ENCODE data around the gene CASD1. TPM values are rescaled to one million over a fixed set of nuclear protein-coding genes. Genes with fewer than 3 reads are reported as not detected.

Gene CASD1
- total and polyA plus RNA-seq, 2 experiments from 2014 or later = 15.5 to 38.1 TPM

GRCh38 chr7:94483843-94484242 is 25.8 kb upstream of the CASD1 start:
- Histone ChIP-seq H2AFZ (no peak overlapping the region), H3K4me3 (no peak overlapping the region), H3K27ac (ENCODE audit: low read depth) (no peak overlapping the region), H3K4me1 (ENCODE audit: insufficient read depth) (no peaks in the 10 kb centered on the region), H3K36me3 (ENCODE audit: insufficient read depth) (no peaks in the 10 kb centered on the region), H3K9me2 (ENCODE audit: insufficient read depth) (no peaks in the 10 kb centered on the region; the same call in 1 of the 2 replicates), H3K4me2 (no peak overlapping the region), H3K27me3 (ENCODE audit: insufficient read depth) (no peaks in the 10 kb centered on the region), H3K79me2 (replicated peaks; ENCODE audit: insufficient read depth) (no peaks in the 10 kb centered on the region), H3F3A (replicated peaks; ENCODE audit: low read depth) (no peaks in the 10 kb centered on the region), H4K20me1 (replicated peaks; ENCODE audit: insufficient read depth) (no peaks in the 10 kb centered on the region)
- no peak overlapping the region for H3K27ac Mint-ChIP-seq
- peaks cover 2% of the 10 kb centered on the region for H3K27me3 Mint-ChIP-seq (ENCODE audit: insufficient read depth, low read depth, poor library complexity)
- no peaks in the 10 kb centered on the region for H3K36me3 Mint-ChIP-seq (ENCODE audit: low read depth)
- no peak overlapping the region for H3K4me3 Mint-ChIP-seq
- no peaks in the 10 kb centered on the region for H3K4me1 Mint-ChIP-seq
- ATAC-seq (no peak), DNase-seq (ENCODE audit: low spot score) (no peak)
- no peaks in the 10 kb centered on the region for H3K9me3 Mint-ChIP-seq
- TF ChIP-seq STAT1 (IDR thresholded peaks at IDR 0.05; ENCODE audit: unreplicated experiment) (no peak), EZH2 (IDR thresholded peaks at IDR 0.05; ENCODE audit: low read depth, unreplicated experiment) (no peak), CTCF (conservative IDR thresholded peaks at IDR 0.05; ENCODE audit: low read depth in 2 of 2) (no peak), ZNF331 (CRISPR knock-in tag; IDR thresholded peaks at IDR 0.05; ENCODE audit: low read depth) (no peak), REST (IDR thresholded peaks at IDR 0.05; ENCODE audit: unreplicated experiment) (no peak), ETS1 (IDR thresholded peaks at IDR 0.05) (no peak), ZNF114 (CRISPR knock-in tag; IDR thresholded peaks at IDR 0.05) (no peak), ZNF462 (CRISPR knock-in tag; IDR thresholded peaks at IDR 0.05) (no peak)
